ENCODE results near the gene OSBPL5.
A peak's percentile ranks its signal among the peaks of the same experiment; 100 is the strongest.

The OSBPL5 gene

GRCh38 chr11:3132271-3132781 is 32.8 kb downstream of the OSBPL5 start:
- no peak overlapping the region for H3K9ac ChIP-seq (ENCODE audit: low read depth, low read length, poor library complexity)
- H3K23ac ChIP-seq (ENCODE audit: low read depth, low read length, poor library complexity): no peak overlapping the region
- peak overlapping the region; percentile 80 for H2BK5ac ChIP-seq (ENCODE audit: low read length)
- no peak overlapping the region for H3K4ac ChIP-seq (ENCODE audit: low read length)
- DNase-seq (ENCODE audit: low spot score): no peak
- no peak overlapping the region for H2BK12ac ChIP-seq (ENCODE audit: low read length)
- H3K4me2 ChIP-seq (ENCODE audit: insufficient read depth, low read length, poor library complexity, severe bottlenecking): no peak overlapping the region
- no peak overlapping the region for H2AK5ac ChIP-seq (ENCODE audit: low read depth, low read length)
- no peak overlapping the region for H4K8ac ChIP-seq (ENCODE audit: low read depth, low read length)
- H2BK120ac ChIP-seq (ENCODE audit: low read depth, low read length): no peak overlapping the region
- no CpG with 5 or more reads among the region's 11 CpGs for WGBS, 2 donors (ENCODE audit: extremely low coverage in 2 of 2, insufficient read length in 2 of 2, insufficient replicate concordance in 1 of 2)
- H3K27me3 ChIP-seq (ENCODE audit: control insufficient read depth in 3 of 3, insufficient read depth in 3 of 3, low read depth in 1 of 3, low read length in 3 of 3): no peaks in the 10 kb centered on the region
- H4K91ac ChIP-seq (ENCODE audit: low read depth, low read length, poor library complexity): no peak overlapping the region
- peak overlapping the region; percentile 64 for H3K18ac ChIP-seq (ENCODE audit: low read length)
- no peaks in the 10 kb centered on the region for H3K9me3 ChIP-seq (replicated peaks in 1 of 2; ENCODE audit: control insufficient read depth in 2 of 2, insufficient read depth in 1 of 2, low read depth in 1 of 2, low read length in 2 of 2)
- H3K4me3 ChIP-seq (ENCODE audit: low read length in 2 of 2): no peak overlapping the region
- H3K14ac ChIP-seq (ENCODE audit: low read length): no peak overlapping the region
- H3K27ac ChIP-seq (replicated peaks; ENCODE audit: low read length): no peak overlapping the region
- H3K79me1 ChIP-seq (ENCODE audit: low read depth, low read length): peaks cover 17% of the 10 kb centered on the region
- no peak overlapping the region for H2AFZ ChIP-seq (ENCODE audit: low read length)
- peaks cover 4 to 18% of the 10 kb centered on the region in 2 donors for H3K4me1 ChIP-seq (ENCODE audit: control insufficient read depth in 2 of 2, insufficient read depth in 1 of 2, low read depth in 1 of 2, low read length in 2 of 2)
- no peak overlapping the region for H2BK15ac ChIP-seq (ENCODE audit: low read length)
- H3K36me3 ChIP-seq (replicated peaks in 1 of 2; ENCODE audit: control insufficient read depth in 2 of 2, insufficient read depth in 2 of 2, low read length in 2 of 2): no peaks in the 10 kb centered on the region

GRCh38 chr11:3131330-3131941 is 33.7 kb downstream of the OSBPL5 start:
- 100% methylated on average over 1 of the region's 2 CpGs; no CpG with 5 or more reads in 1 of the 2 donors for WGBS, 2 donors (ENCODE audit: extremely low coverage in 2 of 2, insufficient read length in 2 of 2, insufficient replicate concordance in 1 of 2)
- Histone ChIP-seq H3K9ac (ENCODE audit: low read depth, low read length, poor library complexity) (no peak overlapping the region), H4K91ac (ENCODE audit: low read depth, low read length, poor library complexity) (no peak overlapping the region), H2BK120ac (ENCODE audit: low read depth, low read length) (no peak overlapping the region), H2BK5ac (ENCODE audit: low read length) (no peak overlapping the region), H2AFZ (ENCODE audit: low read length) (no peak overlapping the region), H3K4me3 (ENCODE audit: low read length in 2 of 2) (no peak overlapping the region), H3K4me1 (ENCODE audit: control insufficient read depth in 2 of 2, insufficient read depth in 1 of 2, low read depth in 1 of 2, low read length in 2 of 2) (peaks cover 3 to 16% of the 10 kb centered on the region in 2 donors), H3K79me1 (ENCODE audit: low read depth, low read length) (peaks cover 19% of the 10 kb centered on the region), H3K18ac (ENCODE audit: low read length) (no peak overlapping the region), H4K8ac (ENCODE audit: low read depth, low read length) (no peak overlapping the region), H3K4ac (ENCODE audit: low read length) (no peak overlapping the region), H3K23ac (ENCODE audit: low read depth, low read length, poor library complexity) (no peak overlapping the region), H2AK5ac (ENCODE audit: low read depth, low read length) (no peak overlapping the region), H3K36me3 (replicated peaks in 1 of 2; ENCODE audit: control insufficient read depth in 2 of 2, insufficient read depth in 2 of 2, low read length in 2 of 2) (peaks cover 2 to 3% of the 10 kb centered on the region in 2 donors), H2BK12ac (ENCODE audit: low read length) (no peak overlapping the region), H2BK15ac (ENCODE audit: low read length) (no peak overlapping the region), H3K27ac (replicated peaks; ENCODE audit: low read length) (no peak overlapping the region), H3K14ac (ENCODE audit: low read length) (no peak overlapping the region), H3K4me2 (ENCODE audit: insufficient read depth, low read length, poor library complexity, severe bottlenecking) (no peak overlapping the region), H3K9me3 (replicated peaks in 1 of 2; ENCODE audit: control insufficient read depth in 2 of 2, insufficient read depth in 1 of 2, low read depth in 1 of 2, low read length in 2 of 2) (no peaks in the 10 kb centered on the region), H3K27me3 (ENCODE audit: control insufficient read depth in 3 of 3, insufficient read depth in 3 of 3, low read depth in 1 of 3, low read length in 3 of 3) (no peaks in the 10 kb centered on the region)
- DNase-seq (ENCODE audit: low spot score): no peak

- H3K4me3 ChIP-seq (ENCODE audit: low read length in 2 of 2): no peak overlapping the region
- peaks cover 2 to 10% of the 10 kb centered on the region in 2 donors for H3K36me3 ChIP-seq (replicated peaks in 1 of 2; ENCODE audit: control insufficient read depth in 2 of 2, insufficient read depth in 2 of 2, low read length in 2 of 2)
- no CpG with 5 or more reads among the region's 14 CpGs for WGBS, 2 donors (ENCODE audit: extremely low coverage in 2 of 2, insufficient read length in 2 of 2, insufficient replicate concordance in 1 of 2)
- peak overlapping the region; percentile 82 for H3K14ac ChIP-seq (ENCODE audit: low read length)
- peak overlapping the region; percentile 47 for H2BK120ac ChIP-seq (ENCODE audit: low read depth, low read length)
- no peak overlapping the region for H4K8ac ChIP-seq (ENCODE audit: low read depth, low read length)
- H3K9ac ChIP-seq (ENCODE audit: low read depth, low read length, poor library complexity): no peak overlapping the region
- no peak overlapping the region for H3K4me2 ChIP-seq (ENCODE audit: insufficient read depth, low read length, poor library complexity, severe bottlenecking)
- no peaks in the 10 kb centered on the region for H3K9me3 ChIP-seq (replicated peaks in 1 of 2; ENCODE audit: control insufficient read depth in 2 of 2, insufficient read depth in 1 of 2, low read depth in 1 of 2, low read length in 2 of 2)
- no peaks in the 10 kb centered on the region for H3K27me3 ChIP-seq (ENCODE audit: control insufficient read depth in 3 of 3, insufficient read depth in 3 of 3, low read depth in 1 of 3, low read length in 3 of 3)
- H3K4ac ChIP-seq (ENCODE audit: low read length): no peak overlapping the region
- no peak overlapping the region for H4K91ac ChIP-seq (ENCODE audit: low read depth, low read length, poor library complexity)
- H3K27ac ChIP-seq (replicated peaks; ENCODE audit: low read length): no peak overlapping the region
- no peak for DNase-seq (ENCODE audit: low spot score)
- H2BK15ac ChIP-seq (ENCODE audit: low read length): no peak overlapping the region
- peak overlapping the region; percentile 75 for H2AK5ac ChIP-seq (ENCODE audit: low read depth, low read length)
- H2AFZ ChIP-seq (ENCODE audit: low read length): no peak overlapping the region
- H3K18ac ChIP-seq (ENCODE audit: low read length): peak overlapping the region; percentile 57
- H2BK12ac ChIP-seq (ENCODE audit: low read length): peak overlapping the region; percentile 22
- H2BK5ac ChIP-seq (ENCODE audit: low read length): peak overlapping the region; percentile 82
- peaks cover 17% of the 10 kb centered on the region for H3K79me1 ChIP-seq (ENCODE audit: low read depth, low read length)
- H3K23ac ChIP-seq (ENCODE audit: low read depth, low read length, poor library complexity): peak overlapping the region; percentile 93
- peaks cover 0 to 7% of the 10 kb centered on the region in 2 donors for H3K4me1 ChIP-seq (ENCODE audit: control insufficient read depth in 2 of 2, insufficient read depth in 1 of 2, low read depth in 1 of 2, low read length in 2 of 2)
Observed at GRCh38 chr11:3130269-3131071, 34.6 kb downstream of the OSBPL5 start.
